Measurements from ENCODE around the gene CD300A. TPM values are rescaled to one million over a fixed set of nuclear protein-coding genes. Genes with fewer than 3 reads are reported as not detected.

CD300A gene
- total RNA-seq, 2 experiments from 2014 or later: 2.0 to 15.8 TPM

Other genes starting within 250 kb of the CD300A start
- 1 to 10 TPM in 1 of 2 experiments, under 1 TPM in 1; 0.35 to 1.3 TPM for gene DNAI2, start 192.4 kb upstream of the CD300A start, total RNA-seq
- gene KIF19, start 140.4 kb upstream of the CD300A start, total RNA-seq: 1 to 10 TPM in 1 of 2 experiments, under 1 TPM in 1; 0.42 to 1.6 TPM
- gene BTBD17, start 104.8 kb upstream of the CD300A start, total RNA-seq: not detected
- not detected for gene GPR142, start 99.1 kb upstream of the CD300A start, total RNA-seq
- not detected for gene GPRC5C, start 34.5 kb upstream of the CD300A start, total RNA-seq
- gene CD300LB, start 64.8 kb downstream of the CD300A start, total RNA-seq: not detected
- gene CD300C, start 79.5 kb downstream of the CD300A start, total RNA-seq: 1 to 10 TPM in 1 of 2 experiments, under 1 TPM in 1; 0.56 to 1.5 TPM
- not detected for gene CD300H, start 100.9 kb downstream of the CD300A start, total RNA-seq
- not detected for gene CD300LD, start 125.6 kb downstream of the CD300A start, total RNA-seq
- not detected for gene CD300E, start 157.1 kb downstream of the CD300A start, total RNA-seq
- gene CD300LF, start 246.3 kb downstream of the CD300A start, total RNA-seq: not detected

Data from activated CD8-positive, alpha-beta memory T cell treated with anti-CD3 and anti-CD28 coated beads, Interleukin-2, amount 10 ng/mL, durations not matched to agents 7 days and 5 days (primary cell).